GM12878 (cell line): ENCODE data around the gene PDXP. TPM values are rescaled to one million over a fixed set of nuclear protein-coding genes. Genes with fewer than 3 reads are reported as not detected.

Experiments
- BACH1 ChIP-seq: fragments of 450-650 bp; IDR thresholded peaks from 2 replicates; pipeline ENCODE4 v1.6.1; 2017; ENCODE audit warnings: mild to moderate bottlenecking, borderline replicate concordance
- EGR1 ChIP-seq, 2 experiments: IDR thresholded peaks; 1 replicate in 1 of 2; 2 replicates in 1 of 2; pipeline ENCODE4 v1.6.1; 2011 to 2012; ENCODE audit warnings: low read depth in 2 of 2, low read length in 2 of 2, borderline replicate concordance in 1 of 2, mild to moderate bottlenecking in 1 of 2, moderate library complexity in 1 of 2
- GATAD2B ChIP-seq: fragments of 450-650 bp; conservative IDR thresholded peaks from 2 replicates; pipeline ENCODE4 v1.6.1; 2017; ENCODE audit warnings: low read depth, mild to moderate bottlenecking, moderate library complexity
- MTA3 ChIP-seq: IDR thresholded peaks from 2 replicates; pipeline ENCODE4 v1.6.1; 2012; ENCODE audit warnings: low read length, inconsistent platforms, borderline replicate concordance
- NBN ChIP-seq: fragments of 450-650 bp; IDR thresholded peaks from 2 replicates; pipeline ENCODE4 v1.6.1; 2016
- POLR2AphosphoS2 ChIP-seq: IDR thresholded peaks from 2 replicates; pipeline ENCODE4 v1.6.1; 2011; ENCODE audit warnings: low read depth, mild to moderate bottlenecking, low read length, improper control_type of control experiment, moderate library complexity
- RAD21 ChIP-seq: IDR thresholded peaks from 2 replicates; pipeline ENCODE4 v1.6.1; 2011; ENCODE audit warnings: mild to moderate bottlenecking, low read depth, low read length, moderate library complexity; ENCODE audit not compliant: insufficient read depth
- SPI1 ChIP-seq: IDR thresholded peaks from 2 replicates; pipeline ENCODE4 v1.6.1; 2011; ENCODE audit warnings: low read depth, mild to moderate bottlenecking, low read length, moderate library complexity, borderline replicate concordance; ENCODE audit not compliant: insufficient read depth
- TAF1 ChIP-seq: IDR thresholded peaks from 2 replicates; pipeline ENCODE4 v1.6.1; 2011; ENCODE audit warnings: mild to moderate bottlenecking, low read depth, low read length, borderline replicate concordance
- YBX1 ChIP-seq: fragments of 450-650 bp; IDR thresholded peaks from 2 replicates; pipeline ENCODE4 v1.6.1; 2016; ENCODE audit warnings: antibody characterized with exemption
- ZNF592 ChIP-seq: fragments of 450-650 bp; IDR thresholded peaks from 2 replicates; pipeline ENCODE4 v1.6.1; 2017; ENCODE audit warnings: mild to moderate bottlenecking, moderate library complexity
- ZSCAN29 ChIP-seq: fragments of 450-650 bp; IDR thresholded peaks from 2 replicates; pipeline ENCODE4 v1.6.1; 2017; ENCODE audit warnings: mild to moderate bottlenecking, moderate library complexity
- ZZZ3 ChIP-seq: IDR thresholded peaks from 2 replicates; pipeline ENCODE4 v1.6.1; 2011; ENCODE audit warnings: low read depth; ENCODE audit not compliant: control insufficient read depth, insufficient read length
- polyA plus RNA-seq, 11 experiments: library from polyadenylated mRNA; depleted of rRNA in 4 of 11; unstranded in 6 of 11; stranded (reverse) in 5 of 11; fragments of >200 nt; fragmentation: Nextera tagmentation in 4 of 11; fragmentation: Illumina TruSeq in 1 of 11; extraction: Ambion mirVana in 4 of 11; extraction: Trizol in 1 of 11; gene quantifications; 1 replicate in 1 of 11; 2 replicates in 10 of 11; pipeline versions ENCODE4 v1.2.1 to v1.2.3, GENCODE V29; 2011 to 2016; ENCODE audit warnings: inconsistent platforms in 2 of 11, missing spikeins in 2 of 11, low read depth in 1 of 11
- total RNA-seq, 4 experiments: library from RNA; depleted of rRNA in 3 of 4; stranded (reverse); fragments of >200 nt in 3 of 4; fragmentation: Illumina TruSeq in 1 of 4; extraction: Trizol in 1 of 4; gene quantifications; 2 replicates each; pipeline versions ENCODE4 v1.2.1 to v1.2.3, GENCODE V29; 2013 to 2021
- TF ChIP-seq, protein P1 (sequence below): fragments of 150-350 bp; IDR thresholded peaks from 2 replicates; pipeline ENCODE4 v1.6.1; 2014; ENCODE audit warnings: mild to moderate bottlenecking, low read depth, low read length
- TF ChIP-seq, protein P2 (sequence below): fragments of 450-650 bp; IDR thresholded peaks from 2 replicates; pipeline ENCODE4 v1.6.1; 2017; ENCODE audit warnings: low read depth, mild to moderate bottlenecking, moderate library complexity
- TF ChIP-seq, protein P3 (sequence below): fragments of 450-650 bp; IDR thresholded peaks from 2 replicates; pipeline ENCODE4 v1.6.1; 2017; ENCODE audit warnings: mild to moderate bottlenecking

PDXP gene
- total and polyA plus RNA-seq, 10 of the 15 experiments (the other 5 are each of a cell fraction or from before 2014, with no cell fraction given): 4.4 to 56.7 (median 34.6) TPM

GRCh38 chr22:37674951-37675929 lies 16.7 kb downstream of the PDXP start, which contains the start of gene LGALS1 (continued):
- TF ChIP-seq, protein P1, sequence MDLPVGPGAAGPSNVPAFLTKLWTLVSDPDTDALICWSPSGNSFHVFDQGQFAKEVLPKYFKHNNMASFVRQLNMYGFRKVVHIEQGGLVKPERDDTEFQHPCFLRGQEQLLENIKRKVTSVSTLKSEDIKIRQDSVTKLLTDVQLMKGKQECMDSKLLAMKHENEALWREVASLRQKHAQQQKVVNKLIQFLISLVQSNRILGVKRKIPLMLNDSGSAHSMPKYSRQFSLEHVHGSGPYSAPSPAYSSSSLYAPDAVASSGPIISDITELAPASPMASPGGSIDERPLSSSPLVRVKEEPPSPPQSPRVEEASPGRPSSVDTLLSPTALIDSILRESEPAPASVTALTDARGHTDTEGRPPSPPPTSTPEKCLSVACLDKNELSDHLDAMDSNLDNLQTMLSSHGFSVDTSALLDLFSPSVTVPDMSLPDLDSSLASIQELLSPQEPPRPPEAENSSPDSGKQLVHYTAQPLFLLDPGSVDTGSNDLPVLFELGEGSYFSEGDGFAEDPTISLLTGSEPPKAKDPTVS: no peak
- TF ChIP-seq RAD21 (no peak), MTA3 (no peak; the same call in 1 of the 2 replicates), BACH1 (peak; percentile 44), SPI1 (no peak), YBX1 (no peak), ZSCAN29 (no peak), TAF1 (no peak), ZZZ3 (no peak), GATAD2B (peak; percentile 36; the same call in 1 of the 2 replicates), NBN (peak; percentile 38), EGR1 (IDR thresholded peaks at IDR 0.05; ENCODE audit: borderline replicate concordance in 1 of 2, low read depth in 2 of 2, low read length in 2 of 2) (0 out of 3 replicates have a peak, but pooled peaks of 1 of the 2 experiments have one; percentile 45), ZNF592 (no peak), POLR2AphosphoS2 (0 out of 2 replicates have a peak, but pooled peaks have one; percentile 70)
- TF ChIP-seq, protein P2, sequence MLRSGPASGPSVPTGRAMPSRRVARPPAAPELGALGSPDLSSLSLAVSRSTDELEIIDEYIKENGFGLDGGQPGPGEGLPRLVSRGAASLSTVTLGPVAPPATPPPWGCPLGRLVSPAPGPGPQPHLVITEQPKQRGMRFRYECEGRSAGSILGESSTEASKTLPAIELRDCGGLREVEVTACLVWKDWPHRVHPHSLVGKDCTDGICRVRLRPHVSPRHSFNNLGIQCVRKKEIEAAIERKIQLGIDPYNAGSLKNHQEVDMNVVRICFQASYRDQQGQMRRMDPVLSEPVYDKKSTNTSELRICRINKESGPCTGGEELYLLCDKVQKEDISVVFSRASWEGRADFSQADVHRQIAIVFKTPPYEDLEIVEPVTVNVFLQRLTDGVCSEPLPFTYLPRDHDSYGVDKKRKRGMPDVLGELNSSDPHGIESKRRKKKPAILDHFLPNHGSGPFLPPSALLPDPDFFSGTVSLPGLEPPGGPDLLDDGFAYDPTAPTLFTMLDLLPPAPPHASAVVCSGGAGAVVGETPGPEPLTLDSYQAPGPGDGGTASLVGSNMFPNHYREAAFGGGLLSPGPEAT: peak; percentile 61; the same call in 1 of the 2 replicates
- TF ChIP-seq, protein P3, sequence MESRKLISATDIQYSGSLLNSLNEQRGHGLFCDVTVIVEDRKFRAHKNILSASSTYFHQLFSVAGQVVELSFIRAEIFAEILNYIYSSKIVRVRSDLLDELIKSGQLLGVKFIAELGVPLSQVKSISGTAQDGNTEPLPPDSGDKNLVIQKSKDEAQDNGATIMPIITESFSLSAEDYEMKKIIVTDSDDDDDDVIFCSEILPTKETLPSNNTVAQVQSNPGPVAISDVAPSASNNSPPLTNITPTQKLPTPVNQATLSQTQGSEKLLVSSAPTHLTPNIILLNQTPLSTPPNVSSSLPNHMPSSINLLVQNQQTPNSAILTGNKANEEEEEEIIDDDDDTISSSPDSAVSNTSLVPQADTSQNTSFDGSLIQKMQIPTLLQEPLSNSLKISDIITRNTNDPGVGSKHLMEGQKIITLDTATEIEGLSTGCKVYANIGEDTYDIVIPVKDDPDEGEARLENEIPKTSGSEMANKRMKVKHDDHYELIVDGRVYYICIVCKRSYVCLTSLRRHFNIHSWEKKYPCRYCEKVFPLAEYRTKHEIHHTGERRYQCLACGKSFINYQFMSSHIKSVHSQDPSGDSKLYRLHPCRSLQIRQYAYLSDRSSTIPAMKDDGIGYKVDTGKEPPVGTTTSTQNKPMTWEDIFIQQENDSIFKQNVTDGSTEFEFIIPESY: no peak
